ENCODE measurements around the gene EPS8L3. TPM values are rescaled to one million over a fixed set of nuclear protein-coding genes. Genes with fewer than 3 reads are reported as not detected.

The EPS8L3 gene
- total RNA-seq, 2 donors from 2014 or later: 1.1 TPM; not detected in 1

GRCh38 chr1:109789551-109790180 is 25.9 kb upstream of the EPS8L3 start:
- H3K4me1 ChIP-seq (ENCODE audit: control insufficient read depth in 1 of 2, low read depth in 2 of 2): peaks cover 30 to 56% of the 10 kb centered on the region in 2 donors

GRCh38 chr1:109788695-109789521 is 25.2 kb upstream of the EPS8L3 start:
- Histone ChIP-seq H3K27ac (no peak overlapping the region), H3K36me3 (no peaks in the 10 kb centered on the region), H3K4me3 (no peak overlapping the region), H3K4me1 (ENCODE audit: control insufficient read depth in 1 of 2, low read depth in 2 of 2) (peaks cover 32 to 60% of the 10 kb centered on the region in 2 donors), H3K9me3 (no peaks in the 10 kb centered on the region), H3K27me3 (replicated peaks; ENCODE audit: insufficient read depth) (no peaks in the 10 kb centered on the region)
- peak; percentile 6 for TF ChIP-seq CTCF (IDR thresholded peaks at IDR 0.05)
- no peak for DNase-seq (ENCODE audit: low spot score)
- no peak for ATAC-seq (ENCODE audit: insufficient number of reproducible peaks, low FRiP score, low read depth)

More at GRCh38 chr1:109789551-109790180, 25.9 kb upstream of the EPS8L3 start:
- no peak for TF ChIP-seq CTCF (IDR thresholded peaks at IDR 0.05)
- Histone ChIP-seq H3K9me3 (no peaks in the 10 kb centered on the region), H3K4me3 (no peak overlapping the region), H3K27me3 (replicated peaks; ENCODE audit: insufficient read depth) (no peaks in the 10 kb centered on the region), H3K27ac (no peak overlapping the region), H3K36me3 (no peaks in the 10 kb centered on the region)
- DNase-seq (ENCODE audit: low spot score) (no peak), ATAC-seq (ENCODE audit: insufficient number of reproducible peaks, low FRiP score, low read depth) (no peak)

GRCh38 chr1:109787845-109788601 is 24.3 kb upstream of the EPS8L3 start:
- Histone ChIP-seq H3K9me3 (no peaks in the 10 kb centered on the region), H3K4me3 (no peak overlapping the region), H3K36me3 (no peaks in the 10 kb centered on the region), H3K27me3 (replicated peaks; ENCODE audit: insufficient read depth) (no peaks in the 10 kb centered on the region), H3K27ac (no peak overlapping the region), H3K4me1 (ENCODE audit: control insufficient read depth in 1 of 2, low read depth in 2 of 2) (peaks cover 32 to 60% of the 10 kb centered on the region in 2 donors)
- ATAC-seq (ENCODE audit: insufficient number of reproducible peaks, low FRiP score, low read depth) (no peak), DNase-seq (ENCODE audit: low spot score) (no peak)
- TF ChIP-seq CTCF (IDR thresholded peaks at IDR 0.05): no peak

- no peak for TF ChIP-seq CTCF (IDR thresholded peaks at IDR 0.05)
- H3K27me3 ChIP-seq (replicated peaks; ENCODE audit: insufficient read depth): no peaks in the 10 kb centered on the region
- ATAC-seq (ENCODE audit: insufficient number of reproducible peaks, low FRiP score, low read depth) (no peak), DNase-seq (ENCODE audit: low spot score) (no peak)
- H3K27ac ChIP-seq: no peak overlapping the region
- peaks cover 31 to 60% of the 10 kb centered on the region in 2 donors for H3K4me1 ChIP-seq (ENCODE audit: control insufficient read depth in 1 of 2, low read depth in 2 of 2)
- H3K4me3 ChIP-seq: no peak overlapping the region
- H3K9me3 ChIP-seq: no peaks in the 10 kb centered on the region
- H3K36me3 ChIP-seq: no peaks in the 10 kb centered on the region
Measured at GRCh38 chr1:109787211-109787844, 23.6 kb upstream of the EPS8L3 start.

Data from thoracic aorta (tissue), 2 donors.